Activated gamma-delta T cell (primary cell): Measurements from ENCODE around the gene TSFM.
"Not testable (repeated sequence)": the region's sequence is repeated elsewhere in the genome, so short reads cannot be mapped to it uniquely, and the experiment has no call there.

Experiments
- DNase-seq: peaks from one replicate; lab custom pipeline; 2025; lab: John Stamatoyannopoulos, UW

Gene TSFM

DNA sequence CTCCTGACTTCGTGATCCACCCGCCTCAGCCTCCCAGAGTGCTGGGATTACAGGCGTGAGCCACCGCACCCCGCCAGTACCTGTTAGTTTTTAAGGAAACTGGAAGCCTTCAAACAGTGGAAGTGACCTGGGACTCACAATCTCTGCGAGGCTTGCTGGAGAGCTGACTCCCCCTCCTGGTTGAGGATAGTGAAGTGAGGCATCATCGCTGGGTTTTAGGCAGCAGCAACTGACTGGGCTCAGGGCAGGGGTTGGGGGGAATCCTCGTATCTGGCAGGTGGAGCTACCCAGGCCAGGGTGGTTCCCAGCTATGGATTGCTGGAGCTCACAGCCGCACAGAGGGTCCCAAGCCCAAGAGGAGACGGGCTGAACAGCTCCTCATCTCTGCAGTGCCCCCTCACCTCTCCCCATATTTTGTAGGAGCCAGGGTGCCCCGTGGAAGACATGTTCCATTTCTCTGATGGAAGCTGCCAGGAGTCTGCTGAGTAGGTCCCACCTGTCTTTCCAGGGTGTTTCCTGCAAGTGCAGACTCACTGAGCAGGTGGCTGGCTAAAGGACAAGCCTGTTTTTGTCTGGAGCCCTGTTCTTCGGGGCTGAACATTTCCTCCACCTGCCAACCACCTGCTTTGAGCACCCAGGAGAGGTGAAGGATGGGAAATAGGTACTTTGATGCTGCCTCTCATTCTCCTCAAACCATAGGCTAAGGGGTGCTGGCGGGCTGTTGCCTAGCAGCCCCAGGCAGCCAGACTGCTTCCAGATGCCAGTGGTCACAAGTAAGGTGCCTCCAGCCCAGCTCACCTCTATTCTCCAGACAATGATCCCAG, 32.8 kb downstream of the TSFM start:
- DNase-seq, result no peak

DNA sequence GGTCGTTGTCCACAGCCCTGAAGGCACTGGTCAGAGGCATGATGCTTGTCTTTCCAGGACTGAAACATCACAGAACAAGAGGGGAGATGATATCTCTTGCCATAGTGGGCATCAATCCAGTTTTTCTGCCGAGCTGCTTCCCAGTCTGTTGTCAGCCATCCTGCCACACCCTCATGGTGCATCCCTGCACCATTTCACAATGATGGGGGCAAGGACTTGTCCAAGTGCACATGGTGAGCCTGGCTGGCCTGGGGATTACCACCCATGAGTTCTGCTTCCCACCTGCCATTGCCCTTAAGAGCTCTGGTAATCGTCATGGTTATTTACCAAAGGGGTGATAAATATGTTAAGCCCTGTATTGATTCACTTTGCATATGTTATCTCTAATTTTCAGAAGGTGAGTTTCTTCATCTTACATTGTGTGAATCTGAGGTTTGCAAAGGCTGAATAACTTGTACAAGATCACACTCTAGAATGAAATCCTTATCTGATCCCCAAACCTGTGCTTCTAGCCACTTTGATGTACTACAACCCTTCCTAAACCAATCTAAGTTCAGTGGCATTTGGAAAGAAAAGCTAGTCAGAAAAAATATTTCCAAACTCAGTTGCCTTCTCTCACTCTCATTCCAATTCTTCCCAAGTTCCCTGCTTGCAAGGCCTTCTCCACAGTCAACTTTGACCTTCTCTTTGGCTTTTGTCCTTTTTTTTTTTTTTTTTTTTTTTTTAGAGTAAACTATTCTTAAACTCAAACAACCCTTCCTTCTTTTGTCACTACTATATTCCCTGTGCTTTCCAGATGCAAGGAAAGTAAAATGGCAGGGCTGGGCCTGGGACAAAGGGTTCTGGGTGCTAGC, 33.6 kb downstream of the TSFM start:
- DNase-seq, result no peak

DNA sequence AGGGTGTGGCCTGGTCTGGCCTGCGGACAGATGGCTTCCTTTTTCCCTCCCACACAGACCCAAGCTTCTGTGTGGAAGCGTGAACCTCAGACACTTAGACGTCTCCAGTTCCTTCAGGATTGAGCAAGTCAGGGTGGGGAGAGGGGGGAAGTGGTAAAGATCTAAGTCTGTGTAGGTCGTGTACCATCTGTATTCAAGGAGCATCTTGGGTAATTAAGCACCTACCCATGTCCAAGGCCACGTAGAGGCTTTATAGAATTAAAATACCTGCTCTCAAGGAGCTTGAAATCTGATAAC, 34.2 kb downstream of the TSFM start:
- DNase-seq, result no peak

DNA sequence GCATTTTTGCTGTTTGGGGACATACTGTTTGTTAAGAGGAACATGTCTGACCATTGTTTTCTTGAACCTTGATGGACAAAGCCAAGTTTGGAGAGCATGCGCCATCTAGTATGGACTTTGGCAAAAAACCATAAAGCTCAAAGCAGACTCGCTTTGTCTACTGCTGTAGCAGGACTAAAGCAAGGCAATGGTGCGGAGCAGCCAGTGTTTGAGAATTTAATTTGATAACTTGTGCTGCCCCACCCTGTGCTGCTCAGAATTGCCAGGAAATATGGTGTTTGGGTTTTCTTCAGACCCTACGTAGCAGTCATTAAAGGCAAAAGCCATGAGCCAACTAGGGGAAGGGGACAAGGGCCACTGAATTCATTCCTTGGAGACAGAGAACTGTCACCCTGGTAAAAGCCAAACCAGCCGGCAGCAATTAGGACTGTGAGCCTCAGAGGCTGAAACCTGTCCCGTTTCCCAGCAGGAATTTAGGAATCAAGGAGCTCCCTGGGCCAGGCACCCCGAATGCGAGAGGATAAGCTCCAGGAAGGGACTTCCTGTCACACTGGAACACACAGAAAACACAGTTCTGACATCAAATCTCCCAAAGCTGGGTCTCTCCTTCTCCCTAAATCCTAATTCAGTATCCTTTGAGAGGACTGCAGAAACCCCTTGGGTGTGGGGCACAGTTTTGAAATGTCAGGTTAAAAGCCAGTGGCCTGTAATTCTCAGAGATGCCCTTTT, 34.8 kb downstream of the TSFM start:
- DNase-seq, result no peak

DNA sequence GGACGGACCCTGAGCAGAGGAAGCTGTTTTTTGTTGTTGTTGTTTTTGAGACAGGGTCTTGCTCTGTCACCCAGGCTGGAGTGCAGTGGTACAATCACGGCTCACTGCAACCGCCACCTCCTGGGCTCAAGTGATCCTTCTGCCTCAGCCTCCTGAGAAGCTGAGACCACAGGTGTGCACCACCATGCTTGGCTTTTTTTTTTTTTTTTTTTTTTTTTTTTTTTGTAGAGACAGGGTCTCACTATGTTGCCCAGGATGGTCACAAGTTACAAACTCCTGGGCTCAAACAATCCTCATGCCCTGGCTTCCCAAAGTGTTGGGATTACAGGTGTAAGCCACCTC, 35.4 kb downstream of the TSFM start:
- not testable (repeated sequence) for DNase-seq

DNA sequence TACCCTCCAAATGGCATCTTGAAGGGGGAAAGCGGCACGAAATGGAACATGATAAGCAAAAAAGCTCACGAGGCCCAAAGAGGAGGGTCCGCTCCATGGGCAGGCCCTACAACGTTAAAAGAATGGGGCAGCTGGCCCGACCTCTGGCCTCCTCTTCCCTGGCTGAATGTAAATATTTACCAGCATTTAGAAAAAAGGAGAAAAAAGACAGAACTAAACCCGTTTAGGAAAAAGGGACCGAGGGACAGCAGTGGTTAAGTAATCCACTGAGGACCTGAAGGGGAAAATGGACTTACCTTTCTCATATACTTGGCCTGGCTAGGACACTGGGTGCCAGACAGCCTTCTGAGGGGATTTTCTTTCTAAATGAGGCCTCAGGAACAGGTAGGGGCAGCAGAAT, 37.5 kb downstream of the TSFM start:
- not testable (repeated sequence) for DNase-seq

DNA sequence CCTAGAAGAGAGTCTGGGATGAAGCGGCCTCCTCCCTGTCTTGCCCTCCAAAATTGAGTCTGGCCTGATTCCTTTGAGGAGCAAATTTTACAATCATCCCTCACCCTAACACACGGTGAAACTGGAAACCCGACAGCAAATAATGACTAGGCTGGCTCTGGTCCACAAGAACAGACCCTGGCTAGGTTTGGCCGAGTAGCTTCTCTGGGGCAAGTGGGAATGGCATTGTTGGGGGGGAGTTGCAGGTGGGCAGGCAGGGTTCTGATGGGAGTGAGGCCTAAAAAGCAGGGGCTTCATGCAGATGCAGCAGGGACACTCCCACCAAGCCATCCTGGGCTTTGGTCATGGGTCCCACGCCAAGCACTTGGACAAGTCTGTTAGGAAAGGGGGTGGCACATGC, 38.4 kb downstream of the TSFM start:
- not testable (repeated sequence) for DNase-seq

DNA sequence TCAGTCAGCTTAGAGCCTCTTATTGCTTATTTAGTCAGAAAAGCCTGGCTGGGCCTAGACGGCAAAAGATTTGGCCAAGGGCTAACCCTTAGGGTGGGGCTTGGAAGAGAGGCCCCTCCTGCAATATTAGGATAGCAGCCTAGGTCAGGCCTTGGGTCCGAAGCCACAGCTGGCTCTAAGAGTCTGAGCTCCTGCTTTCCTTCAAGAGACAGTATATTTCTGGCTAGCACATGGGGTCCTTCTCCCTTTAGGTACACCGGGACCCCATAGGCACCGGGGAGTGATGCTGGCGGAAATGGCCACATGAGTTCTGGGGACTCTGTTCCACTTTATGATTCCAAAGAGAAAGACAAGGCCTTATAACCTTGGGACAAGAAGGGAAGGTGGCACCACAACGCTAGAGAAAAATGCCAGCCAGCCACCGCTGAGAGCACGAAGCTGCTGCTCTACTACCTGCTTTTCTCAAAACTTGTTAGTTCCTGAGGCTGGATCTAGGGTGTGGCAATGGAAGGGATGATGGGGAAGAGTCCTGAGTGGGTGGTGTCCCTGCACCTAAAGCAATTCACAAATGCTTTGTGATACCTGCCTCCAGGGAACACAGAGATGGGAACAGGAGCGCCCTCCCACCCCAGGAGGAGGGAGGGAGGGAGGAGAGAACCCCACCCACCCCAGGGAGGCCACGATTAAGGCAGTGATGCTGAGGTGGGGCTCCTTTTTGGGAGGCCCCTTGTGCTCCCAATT, 39.1 kb downstream of the TSFM start:
- no peak for DNase-seq

DNA sequence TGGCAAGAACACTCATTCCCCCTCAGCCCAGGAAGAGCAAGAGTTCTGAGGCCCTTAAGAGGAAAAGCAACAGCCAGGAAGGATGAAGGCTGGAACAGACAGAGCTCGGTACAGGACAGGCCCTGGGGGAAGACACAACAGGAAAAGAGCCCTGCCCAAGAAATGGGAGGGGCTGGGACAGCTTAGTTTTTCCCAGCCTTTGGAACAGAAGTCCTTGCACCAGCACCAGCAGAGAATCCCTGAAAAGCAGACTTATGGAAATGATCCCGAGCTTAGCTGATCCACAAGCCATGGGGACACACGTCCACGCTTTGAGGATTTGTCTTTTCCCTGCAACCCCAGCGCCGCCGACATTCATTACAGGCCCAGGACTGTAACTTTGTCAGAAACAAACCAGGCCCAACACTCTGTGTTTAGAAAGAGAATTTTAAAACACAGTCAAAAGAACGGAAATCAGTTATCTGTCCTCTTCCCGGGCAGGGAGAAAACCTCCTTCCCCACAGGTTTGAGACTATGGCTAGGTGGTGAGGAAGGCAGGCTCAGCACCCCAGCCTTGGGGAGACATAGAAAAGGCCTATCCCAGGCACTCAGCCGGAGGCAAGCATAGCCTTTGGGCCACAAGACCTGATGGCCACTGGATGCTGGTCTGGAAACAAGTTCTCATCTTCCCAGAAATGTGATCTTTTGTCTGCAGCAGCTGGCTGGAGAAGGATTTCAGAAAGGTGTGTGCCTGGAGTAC, 40.0 kb downstream of the TSFM start:
- DNase-seq, result no peak

DNA sequence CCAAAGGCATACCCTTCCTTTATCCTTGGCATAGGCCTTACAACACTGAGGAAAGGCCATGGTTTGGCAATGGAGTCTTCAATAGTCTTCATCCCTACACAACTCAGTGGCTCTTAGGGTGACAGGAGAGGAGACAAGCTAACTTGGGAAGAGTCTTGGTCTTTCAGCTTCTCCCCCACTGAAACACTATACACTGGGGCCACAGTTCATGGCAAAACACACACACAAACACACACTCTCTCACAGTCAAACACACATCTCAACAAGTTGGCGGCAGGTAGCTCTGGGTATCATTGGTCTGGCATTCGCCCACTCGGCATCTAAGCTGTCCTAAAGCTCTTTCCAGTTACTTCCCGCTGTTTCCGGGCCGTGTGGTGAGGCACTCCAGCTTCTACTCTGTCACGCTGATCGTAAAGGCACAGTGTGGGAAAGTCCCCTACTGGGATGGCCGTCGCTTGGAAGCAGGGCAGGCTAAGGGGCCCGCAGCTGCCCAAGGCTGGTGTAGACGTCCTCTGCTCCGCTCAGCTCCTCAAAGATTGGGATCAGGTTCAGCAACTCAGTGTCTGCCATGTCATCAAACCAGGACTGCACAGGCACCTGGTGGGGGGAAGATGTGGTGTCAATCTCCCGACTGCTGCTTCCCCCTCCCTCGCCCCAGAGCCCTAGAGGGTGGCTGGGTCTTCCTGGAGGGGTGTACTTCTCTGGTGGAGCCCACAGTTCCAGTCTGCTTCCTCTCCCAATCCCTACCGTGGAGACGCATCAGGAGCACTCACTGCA, 40.7 kb downstream of the TSFM start:
- DNase-seq, result no peak

DNA sequence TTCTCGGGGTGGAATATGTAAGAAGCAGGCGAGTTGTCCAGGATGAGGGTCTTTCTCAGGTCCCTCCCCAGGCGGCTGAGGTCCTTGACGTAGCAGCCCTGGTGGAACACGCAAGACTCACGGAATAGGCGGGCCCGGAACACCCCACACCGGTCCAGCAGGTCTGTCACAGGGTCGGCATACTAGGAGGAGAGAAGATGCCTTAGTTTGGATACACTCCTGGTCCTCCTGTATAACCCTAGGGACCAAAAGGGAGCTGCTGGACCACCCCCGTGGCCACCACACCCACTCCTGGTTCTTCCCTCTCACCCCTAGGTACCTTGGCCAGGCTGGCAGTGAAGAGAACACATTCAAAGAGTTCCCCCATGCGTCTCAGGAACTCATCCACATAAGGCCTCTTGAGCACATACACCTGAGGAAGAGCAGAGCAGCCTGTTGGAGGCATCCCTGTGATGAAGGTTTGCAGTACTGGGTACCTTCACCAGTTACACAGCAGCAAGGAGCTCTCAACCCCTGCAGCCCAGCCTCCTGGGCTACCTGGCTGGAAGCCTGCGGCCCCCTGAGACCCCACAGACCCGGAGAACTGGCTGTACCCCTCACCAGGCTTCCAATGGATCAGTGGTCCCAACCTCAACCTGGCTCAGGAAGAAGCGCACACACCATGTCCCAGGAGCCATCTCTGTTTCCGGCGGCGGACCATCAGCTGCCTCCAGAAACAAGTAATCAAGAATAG, 41.5 kb downstream of the TSFM start:
- no peak for DNase-seq

DNA sequence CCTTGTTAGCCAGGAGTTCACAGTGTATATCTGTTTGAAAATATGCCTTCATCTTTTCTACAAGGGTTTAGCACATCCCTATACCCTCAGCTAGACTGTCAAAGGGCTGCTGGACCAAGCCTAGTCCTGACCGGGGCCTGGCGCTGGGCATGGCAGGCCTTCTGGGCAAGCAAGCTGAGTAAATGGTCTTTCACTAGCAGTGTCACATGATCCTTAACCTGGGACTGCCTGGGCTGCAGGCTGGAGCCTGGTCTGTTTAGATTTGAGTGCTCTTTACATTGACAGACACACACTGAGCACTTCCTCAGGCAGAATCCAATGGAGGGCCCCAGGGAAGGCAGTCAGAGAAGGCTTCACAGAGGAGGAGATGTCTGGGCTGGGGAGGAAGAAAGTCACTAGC, 42.9 kb downstream of the TSFM start:
- DNase-seq, result no peak

DNA sequence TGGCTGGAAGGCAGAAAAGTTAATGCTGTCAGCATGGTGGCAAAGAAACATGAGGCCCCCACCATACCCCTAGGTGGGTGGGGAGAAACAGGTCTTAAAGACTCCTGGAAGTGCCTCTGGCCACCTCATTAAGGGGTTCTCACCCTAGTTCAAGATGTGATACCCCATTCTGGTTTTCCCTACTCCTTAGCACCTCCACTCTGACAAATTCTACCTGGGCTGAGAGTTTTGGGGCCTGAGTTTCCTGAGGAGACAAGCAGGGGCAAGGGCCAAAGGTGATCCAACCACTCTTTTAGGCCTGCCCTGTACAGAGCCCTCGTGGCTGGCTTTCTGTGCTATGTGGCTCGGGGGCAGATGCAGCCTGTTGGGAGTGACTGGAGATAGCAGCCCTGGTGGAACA, 43.8 kb downstream of the TSFM start:
- no peak for DNase-seq

DNA sequence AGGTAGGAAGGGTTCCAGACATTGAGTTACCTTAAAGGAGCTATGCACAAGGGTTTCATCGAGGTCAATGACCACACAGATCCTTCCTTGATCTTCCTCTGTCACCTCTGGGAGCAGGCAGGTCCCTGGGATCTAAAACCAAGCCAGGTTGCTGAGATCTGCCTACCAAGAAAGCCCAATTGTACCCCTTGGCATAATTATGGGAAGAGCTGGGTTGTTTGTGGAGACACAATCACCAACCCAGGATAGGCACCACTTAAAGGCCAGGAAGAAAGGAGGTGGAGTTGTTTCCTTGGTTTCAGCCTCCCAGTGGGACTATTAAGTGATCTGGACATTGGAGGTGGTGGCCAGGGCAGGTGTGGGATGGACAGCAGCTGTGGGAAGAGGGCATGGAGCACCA, 44.4 kb downstream of the TSFM start:
- no peak for DNase-seq

DNA sequence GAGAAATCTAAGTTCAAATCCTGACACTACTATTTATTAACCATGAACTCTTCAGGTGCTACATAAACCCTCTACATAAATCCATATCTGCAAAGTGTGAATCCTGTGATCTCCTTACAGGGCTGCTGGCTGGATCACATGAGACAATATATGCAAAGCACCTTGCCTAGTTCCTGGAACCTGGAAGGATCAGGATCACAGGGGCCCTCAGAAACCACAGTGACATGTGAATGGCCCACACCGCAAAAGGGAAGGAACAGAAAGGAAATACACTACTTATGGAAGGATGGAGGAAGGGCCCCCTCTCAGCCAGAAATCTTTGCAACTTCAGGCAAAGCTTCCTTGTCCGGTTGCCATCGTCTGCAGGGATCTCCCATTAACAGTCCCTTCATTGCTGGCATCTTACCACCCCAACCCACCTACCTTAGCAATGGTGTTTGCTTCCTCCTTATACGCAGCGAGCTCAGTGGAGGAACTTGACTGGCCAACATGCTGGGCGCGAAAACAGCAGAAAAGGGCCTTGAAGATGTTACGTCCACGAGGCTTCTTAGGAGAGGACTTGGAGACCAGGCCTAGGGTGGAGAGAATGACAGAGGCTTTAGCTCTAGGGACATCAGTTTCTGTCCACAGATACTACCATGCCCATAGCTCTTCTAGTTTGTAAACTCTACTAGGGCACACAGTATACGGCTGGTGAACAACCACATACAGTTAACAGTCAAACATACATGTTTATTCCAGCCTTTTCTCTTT, 46.6 kb downstream of the TSFM start:
- no peak for DNase-seq

DNA sequence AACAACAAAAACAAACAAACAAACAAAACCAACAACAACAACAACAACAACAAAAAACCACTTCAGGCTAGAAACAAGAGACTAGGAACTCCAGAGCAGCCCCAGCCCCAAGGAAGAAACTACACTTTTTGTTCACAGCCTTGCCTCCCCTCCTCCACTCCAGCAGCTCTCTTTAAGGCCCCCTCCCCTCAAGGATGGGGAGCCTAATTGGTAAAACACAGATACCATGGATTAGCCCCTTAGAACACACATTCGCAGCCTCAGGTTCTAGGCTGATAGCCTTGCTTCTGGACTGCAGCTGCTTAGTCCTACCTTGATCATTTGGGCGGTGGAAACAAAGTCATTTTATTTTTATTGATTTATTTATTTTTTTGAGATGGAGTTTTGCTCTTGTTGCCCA, 47.8 kb downstream of the TSFM start:
- DNase-seq, result no peak

DNA sequence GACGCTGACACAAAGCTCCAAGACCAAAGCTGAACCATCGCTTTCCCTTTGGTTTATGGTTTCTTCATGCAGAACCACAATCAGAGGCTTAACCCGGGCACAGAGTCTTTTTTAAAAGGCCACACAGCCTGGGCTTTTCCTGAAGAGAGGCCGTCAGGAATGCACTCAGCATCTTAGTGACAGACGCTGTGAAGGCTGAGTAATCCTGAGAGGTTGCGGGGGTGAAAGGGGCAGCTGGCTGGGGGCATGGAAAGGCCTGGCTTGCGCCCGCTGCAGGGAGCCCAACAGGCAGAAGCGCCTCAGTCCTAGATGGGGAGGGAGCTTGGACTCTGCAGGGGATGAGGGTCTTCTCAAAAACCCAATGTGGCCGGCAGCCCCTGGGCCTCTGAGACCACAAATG, 50.4 kb downstream of the TSFM start:
- DNase-seq, result no peak

DNA sequence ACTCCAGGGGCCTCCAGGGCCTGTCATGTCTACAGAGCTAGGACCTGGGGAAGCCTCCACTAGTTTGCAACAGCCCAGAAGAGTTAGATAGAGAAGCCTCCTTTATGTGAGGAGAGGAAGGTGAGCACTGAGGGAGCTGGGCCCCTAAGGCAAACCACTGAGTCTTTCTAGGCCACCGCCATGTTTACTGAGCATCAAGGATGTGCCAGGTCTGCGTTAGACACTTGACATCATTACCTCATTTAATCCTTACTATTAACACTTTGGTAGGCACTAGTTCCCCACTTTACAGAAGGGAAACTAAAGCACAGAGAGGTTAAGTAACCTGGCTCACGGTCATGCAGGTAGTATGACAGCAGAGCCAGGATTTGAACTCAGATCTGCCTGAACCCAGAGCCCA, 51.1 kb downstream of the TSFM start:
- no peak for DNase-seq
